PC-9 (cell line): ENCODE measurements around the gene AIG1. TPM values are rescaled to one million over a fixed set of nuclear protein-coding genes. Genes with fewer than 3 reads are reported as not detected.

Experiments
- BruUV-seq: library from RNA; stranded (reverse); fragments of 400-500 nt; replicated peaks from 2 replicates; lab custom pipeline; 2021; lab: Mats Ljungman, UMichigan
- CTCF ChIA-PET: fragments of 300-600 bp; sonication (Branson Sonifier 250); formaldehyde crosslinking; loops from one replicate; lab custom pipeline; 2022; ENCODE audit warnings: antibody characterized with exemption; lab: Charles Lee
- POLR2A ChIA-PET: fragments of 300-600 bp; sonication (Branson Sonifier 250); formaldehyde crosslinking; loops from one replicate; lab custom pipeline; 2022; ENCODE audit warnings: antibody characterized with exemption; ENCODE audit not compliant: unreplicated experiment; lab: Charles Lee
- DNase-seq, 2 experiments: peaks; one replicate each; pipeline versions ENCODE4 v3.0.0 to v3.0.0-alpha.2; 2015 to 2022; ENCODE audit warnings: mixed read lengths in 1 of 2
- H2AFZ ChIP-seq: fragments of 200-600 bp; sonication (generic); 2 replicates; pipeline ENCODE4 v1.8.1; 2017; ENCODE audit warnings: antibody characterized with exemption
- H3F3A ChIP-seq: fragments of 200-600 bp; sonication (generic); 2 replicates; pipeline ENCODE4 v1.8.1; 2017; ENCODE audit warnings: antibody characterized with exemption, mild to moderate bottlenecking, low read depth; ENCODE audit not compliant: insufficient read depth
- H3K27ac ChIP-seq: fragments of 200-600 bp; sonication (generic); 2 replicates; pipeline ENCODE4 v1.6.1; 2016; ENCODE audit warnings: mixed run types
- H3K27me3 ChIP-seq: fragments of 200-600 bp; sonication (generic); 2 replicates; pipeline ENCODE4 v1.6.1; 2016; ENCODE audit warnings: low read depth, mixed run types; ENCODE audit not compliant: insufficient read depth
- H3K36me3 ChIP-seq: fragments of 200-600 bp; sonication (generic); 2 replicates; pipeline ENCODE4 v1.6.1; 2016; ENCODE audit warnings: low read depth, mixed run types
- H3K4me1 ChIP-seq: fragments of 200-600 bp; sonication (generic); replicated peaks from 2 replicates; pipeline ENCODE4 v1.6.1; 2016; ENCODE audit warnings: mixed run types; ENCODE audit not compliant: insufficient read depth
- H3K4me2 ChIP-seq: fragments of 200-600 bp; sonication (generic); 2 replicates; pipeline ENCODE4 v1.6.1; 2017; ENCODE audit warnings: mixed run types
- H3K4me3 ChIP-seq: fragments of 200-600 bp; sonication (generic); 2 replicates; pipeline ENCODE4 v1.6.1; 2016; ENCODE audit warnings: mixed run types
- H3K79me2 ChIP-seq: fragments of 200-600 bp; sonication (generic); 2 replicates; pipeline ENCODE4 v1.6.1; 2017; ENCODE audit warnings: low read depth, mixed run types
- H3K9me2 ChIP-seq: fragments of 200-600 bp; sonication (generic); 2 replicates; pipeline ENCODE4 v1.8.1; 2017; ENCODE audit warnings: mild to moderate bottlenecking; ENCODE audit not compliant: insufficient read depth
- H3K9me3 ChIP-seq: fragments of 200-600 bp; sonication (generic); 2 replicates; pipeline ENCODE4 v1.8.1; 2016; ENCODE audit warnings: low read depth; ENCODE audit not compliant: insufficient read depth
- H4K20me1 ChIP-seq: fragments of 200-600 bp; sonication (generic); 2 replicates; pipeline ENCODE4 v1.8.1; 2017; ENCODE audit not compliant: insufficient read depth
- CTCF ChIP-seq: fragments of 200-600 bp; sonication (generic); conservative IDR thresholded peaks from 2 replicates; pipeline ENCODE4 v1.6.1; 2017; ENCODE audit warnings: mixed run types, antibody characterized with exemption, mild to moderate bottlenecking, moderate library complexity
- EZH2 ChIP-seq: fragments of 200-600 bp; sonication (generic); IDR thresholded peaks from 2 replicates; pipeline ENCODE4 v1.8.0; 2017; ENCODE audit warnings: antibody characterized with exemption, low read depth
- intact Hi-C: fragments of 100-400 bp; cut with micrococcal nuclease; formaldehyde crosslinking; loops from one replicate; pipeline ENCODE4 v1.10.0; 2022; ENCODE audit not compliant: unreplicated experiment
- total RNA-seq: library from RNA; stranded (reverse); gene quantifications from 2 replicates; pipeline ENCODE4 v1.2.3, GENCODE V29; 2021

Gene AIG1
- total RNA-seq, 1 experiment from 2014 or later: 37.7 TPM

- POLR2A ChIA-PET: no interaction called here
- no peaks in the 10 kb centered on the region for H3K36me3 ChIP-seq
- no peaks in the 10 kb centered on the region for H3K4me1 ChIP-seq
- H4K20me1 ChIP-seq: no peaks in the 10 kb centered on the region
- no peak overlapping the region for H3K4me2 ChIP-seq
- no peak overlapping the region for H3K27ac ChIP-seq
- H3K79me2 ChIP-seq: no peaks in the 10 kb centered on the region
- CTCF ChIA-PET: no interaction called here
- no TSS peak for BruUV-seq
- no peaks in the 10 kb centered on the region for H3K27me3 ChIP-seq
- no peaks in the 10 kb centered on the region for H3F3A ChIP-seq
- TF ChIP-seq EZH2: no peak
- TF ChIP-seq CTCF: no peak
- no peak for DNase-seq
- H3K9me2 ChIP-seq: no peaks in the 10 kb centered on the region
- H3K4me3 ChIP-seq: no peak overlapping the region
- no peak overlapping the region for H2AFZ ChIP-seq
- intact Hi-C loops: no loop called here
- H3K9me3 ChIP-seq: no peaks in the 10 kb centered on the region
Observed at GRCh38 chr6:143372199-143372882, 311.7 kb downstream of the AIG1 start.

GRCh38 chr6:143374014-143374413 lies 313.3 kb downstream of the AIG1 start:
- Histone ChIP-seq H3K4me2 (no peak overlapping the region), H3K36me3 (no peaks in the 10 kb centered on the region), H3K4me3 (no peak overlapping the region), H3K79me2 (no peaks in the 10 kb centered on the region), H3K4me1 (no peaks in the 10 kb centered on the region), H3K27ac (no peak overlapping the region), H3F3A (no peaks in the 10 kb centered on the region), H4K20me1 (no peaks in the 10 kb centered on the region), H3K27me3 (no peaks in the 10 kb centered on the region), H3K9me2 (no peaks in the 10 kb centered on the region), H2AFZ (no peak overlapping the region), H3K9me3 (no peaks in the 10 kb centered on the region)
- ChIA-PET CTCF (interaction anchor here (1.1 kb wide), 1 partner anchor 10 kb away, joined by 5 read pairs; no protein-coding TSS in a partner anchor), POLR2A (interaction anchor here (0.7 kb wide), 1 partner anchor 26 kb away, joined by 3 read pairs; no protein-coding TSS in a partner anchor)
- TF ChIP-seq CTCF: no peak
- TF ChIP-seq EZH2: no peak
- intact Hi-C loops: no loop called here
- no peak for DNase-seq
- BruUV-seq: no TSS peak

GRCh38 chr6:143375022-143375585 lies 314.4 kb downstream of the AIG1 start:
- ChIA-PET POLR2A (interaction anchor here (0.6 kb wide), 1 partner anchor 260 kb away, joined by 4 read pairs; no protein-coding TSS in a partner anchor), CTCF (no interaction called here)
- intact Hi-C loops: no loop called here
- Histone ChIP-seq H3K9me2 (no peaks in the 10 kb centered on the region), H4K20me1 (no peaks in the 10 kb centered on the region), H3K79me2 (no peaks in the 10 kb centered on the region), H3K27ac (no peak overlapping the region), H3K4me1 (no peaks in the 10 kb centered on the region), H3K4me3 (no peak overlapping the region), H2AFZ (no peak overlapping the region), H3F3A (no peaks in the 10 kb centered on the region), H3K36me3 (no peaks in the 10 kb centered on the region), H3K9me3 (no peaks in the 10 kb centered on the region), H3K27me3 (no peaks in the 10 kb centered on the region), H3K4me2 (no peak overlapping the region)
- no TSS peak for BruUV-seq
- no peak for TF ChIP-seq CTCF
- TF ChIP-seq EZH2: no peak
- no peak for DNase-seq
